Fibroblast of skin of left quadriceps (primary cell): ENCODE measurements around the gene SMLR1.

Experiments
- DNase-seq, 2 experiments: peaks; one replicate each; pipeline ENCODE4 v3.0.0-alpha.2; 2013; ENCODE audit warnings: low read depth in 2 of 2

Gene SMLR1

DNA sequence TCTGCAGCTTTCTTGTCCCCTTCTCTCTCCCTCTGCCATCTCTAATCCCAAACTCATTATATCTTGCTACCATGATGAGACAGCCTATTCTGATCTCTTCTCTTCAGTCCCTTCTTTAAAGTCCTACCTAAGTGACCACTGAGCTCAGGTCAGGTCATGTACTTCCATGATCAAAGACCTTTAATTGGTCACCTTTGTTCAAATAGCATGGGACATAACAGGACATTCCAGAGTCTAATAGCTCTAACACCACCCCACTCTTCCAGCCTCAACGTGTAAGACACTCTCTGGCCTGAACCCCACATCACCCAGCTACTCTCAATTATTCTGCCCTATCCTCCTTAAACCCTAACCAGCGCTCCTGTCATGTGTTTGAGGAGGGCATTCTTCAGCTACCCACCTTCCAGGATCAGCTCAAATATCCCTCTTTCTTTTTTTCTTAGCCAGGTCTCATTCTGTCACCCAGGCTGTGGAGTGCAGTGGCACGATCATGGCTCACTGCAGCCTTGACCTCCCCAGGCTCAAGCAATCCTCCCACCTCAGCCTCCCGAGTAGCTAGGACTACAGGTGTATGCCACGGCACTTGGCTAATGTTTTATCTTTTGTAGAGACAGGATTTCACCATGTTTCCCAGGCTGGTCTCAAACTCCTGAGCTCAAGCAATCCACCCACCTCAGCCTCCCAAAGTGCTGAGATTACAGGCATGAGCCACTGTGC lies 2.1 kb upstream of the SMLR1 start:
- DNase-seq: no peak

DNA sequence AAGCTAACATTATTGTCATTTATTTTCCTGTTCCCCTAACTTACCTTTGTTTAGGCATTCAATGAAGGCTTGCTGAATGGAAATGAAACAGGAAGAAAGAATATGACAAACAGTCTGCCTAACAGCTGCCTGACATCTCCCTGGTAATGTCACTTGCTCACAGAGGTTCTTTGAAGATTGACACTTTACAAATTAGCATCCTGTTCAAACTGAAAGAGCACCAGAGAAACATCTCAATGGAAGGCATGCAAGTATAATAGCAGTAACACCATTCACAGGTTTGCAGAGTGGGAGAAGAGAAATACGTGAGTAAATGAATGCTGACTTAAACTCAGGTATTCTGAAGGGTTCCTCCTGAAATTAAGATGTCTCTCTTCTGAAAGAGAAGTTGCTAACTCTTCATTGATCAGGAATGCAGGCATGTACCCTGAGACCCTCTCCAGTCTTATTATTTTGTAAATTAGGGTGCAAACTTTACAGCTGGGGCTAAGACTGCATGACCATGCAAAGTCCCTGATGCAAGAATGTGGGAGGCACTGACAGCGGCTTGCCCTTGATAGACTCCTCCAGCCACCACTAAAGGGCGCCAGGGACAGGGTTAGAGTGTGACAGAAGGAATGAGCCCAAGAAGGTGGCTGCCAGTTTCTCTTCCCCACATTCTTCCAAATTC lies 1.3 kb upstream of the SMLR1 start:
- no peak for DNase-seq

DNA sequence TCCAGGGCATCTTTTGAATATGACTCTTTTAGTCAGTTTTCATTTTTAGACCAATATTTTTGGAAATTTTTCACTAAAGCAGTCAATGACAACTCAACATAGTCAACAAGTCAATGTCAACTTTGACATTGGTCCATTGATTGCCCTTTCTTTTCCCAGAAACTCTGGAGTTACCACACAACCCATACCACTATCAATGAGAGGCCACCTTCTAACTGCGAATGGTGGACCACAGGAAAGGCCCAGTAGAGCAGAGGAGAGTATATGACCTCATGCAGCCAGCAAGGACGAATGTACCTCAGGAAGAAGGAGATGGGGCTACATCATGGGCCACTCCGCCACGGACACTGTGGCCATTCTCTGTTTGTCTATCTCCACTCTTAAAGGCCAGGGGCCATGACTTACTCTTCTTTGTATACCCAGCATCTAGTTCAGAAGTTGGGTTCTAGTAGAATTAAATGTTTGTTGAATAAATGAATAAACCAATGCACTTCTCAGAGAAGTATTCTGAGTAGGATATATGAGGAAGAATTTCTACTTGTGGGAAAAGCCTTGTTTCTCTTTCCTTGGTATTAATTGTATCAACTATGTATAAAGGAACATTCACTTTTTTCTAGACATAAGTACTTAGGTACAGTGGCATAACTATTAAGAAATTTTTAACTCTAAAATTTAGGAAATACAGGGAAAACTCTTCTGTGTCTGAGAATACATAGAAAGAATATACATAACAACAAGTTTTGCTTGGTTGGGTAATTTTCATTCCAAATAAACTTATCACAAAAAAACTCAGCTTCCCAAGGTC lies 562 bp upstream of the SMLR1 start:
- no peak for DNase-seq

DNA sequence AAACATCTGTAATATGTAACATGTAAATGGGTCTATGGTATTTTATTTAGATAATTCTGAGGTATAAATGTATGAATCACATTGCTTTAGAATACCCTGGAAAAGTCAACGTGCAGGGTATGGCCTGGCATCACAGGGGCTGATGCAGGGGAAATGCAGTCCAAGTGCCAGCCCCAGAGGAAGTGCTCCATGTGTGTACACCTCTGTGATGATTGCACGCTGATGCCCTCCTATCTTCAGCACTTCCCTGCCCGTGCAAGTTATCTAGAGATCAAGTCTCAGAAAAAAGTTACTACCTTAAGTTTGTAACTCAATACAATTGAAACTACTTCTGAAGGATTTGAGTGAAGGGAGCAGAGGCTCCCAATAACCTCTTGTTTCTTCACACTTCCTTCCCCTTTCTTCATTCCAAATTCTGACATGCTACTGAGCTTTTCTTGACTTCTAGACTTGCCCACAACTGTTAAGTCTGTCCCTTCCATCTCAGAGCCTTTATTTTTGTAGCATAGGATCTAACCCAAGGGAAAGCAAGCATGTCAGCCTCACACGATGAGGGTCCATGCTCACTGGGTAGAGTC lies 2.2 kb downstream of the SMLR1 start:
- no peak for DNase-seq

DNA sequence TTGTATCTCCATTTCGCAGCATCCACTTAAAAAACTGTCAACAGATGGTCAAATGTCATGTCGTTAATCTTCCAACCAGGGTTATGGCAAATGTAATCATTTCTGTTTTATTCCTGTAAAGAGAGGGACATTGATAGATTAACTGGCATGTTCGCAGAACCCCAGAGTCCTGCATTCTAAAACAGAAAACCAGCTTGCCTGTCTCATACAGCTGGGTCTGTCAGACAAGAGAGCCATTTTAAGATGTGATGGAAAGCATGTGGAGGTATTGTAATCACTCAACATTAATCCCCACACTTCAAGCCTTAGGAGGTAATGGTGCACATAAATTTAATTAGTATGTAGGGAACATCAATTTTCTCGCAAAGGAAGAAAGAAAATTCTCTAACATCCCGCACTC lies 4.4 kb downstream of the SMLR1 start:
- no peak for DNase-seq

DNA sequence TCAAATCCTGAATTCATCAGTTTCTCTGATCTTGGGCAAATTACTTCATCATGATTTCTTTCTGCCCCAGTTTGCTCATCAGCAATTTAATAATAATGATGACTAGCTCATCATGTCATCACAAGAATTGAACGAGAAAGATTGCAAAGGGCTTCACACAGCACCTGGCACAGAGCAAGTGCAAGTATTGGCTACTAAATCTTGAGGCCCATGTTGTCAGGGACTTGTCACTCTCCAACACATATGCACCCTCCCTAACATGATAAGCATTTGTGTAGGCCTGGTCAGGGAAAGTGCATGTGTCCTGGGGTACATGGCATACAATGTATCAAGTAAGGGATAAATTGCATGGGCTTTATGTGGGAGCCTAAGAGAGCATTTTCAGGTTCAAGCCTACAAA lies 6.4 kb downstream of the SMLR1 start:
- DNase-seq: no peak

DNA sequence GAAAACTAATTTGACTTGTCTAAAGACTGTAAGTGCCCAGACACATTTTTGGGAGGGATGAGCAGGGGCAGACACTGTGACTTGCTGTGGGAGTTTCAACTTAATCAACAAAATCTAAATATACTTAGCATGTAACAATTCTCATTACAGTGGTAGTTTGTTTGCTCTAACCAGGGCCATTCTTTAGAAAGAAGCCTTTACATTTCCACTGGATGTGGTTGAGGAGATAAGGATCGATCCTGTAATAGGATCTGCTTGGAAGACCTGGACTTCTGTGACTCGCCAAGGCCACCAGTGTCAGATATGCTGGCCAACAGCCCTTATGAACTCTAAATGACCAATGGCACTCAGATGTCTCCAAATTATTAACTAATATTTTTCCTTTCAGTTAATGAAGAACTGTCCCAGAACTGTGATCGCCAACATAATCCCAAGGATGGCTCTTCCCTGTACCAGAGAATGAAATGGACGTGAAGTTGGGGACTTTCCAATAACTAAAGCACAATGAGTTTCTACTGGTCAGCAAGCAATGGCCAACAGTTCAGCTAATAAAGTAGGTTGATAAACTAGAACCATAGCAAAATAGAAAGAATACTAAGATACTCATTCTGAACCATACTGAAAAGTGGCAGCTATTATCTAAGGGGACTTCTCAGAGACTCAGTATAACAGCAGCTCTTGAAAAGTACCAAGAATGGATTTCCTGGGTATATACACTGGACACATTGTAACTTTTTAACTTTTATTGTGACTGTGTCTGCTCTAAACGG lies 7.5 kb downstream of the SMLR1 start:
- no peak for DNase-seq

DNA sequence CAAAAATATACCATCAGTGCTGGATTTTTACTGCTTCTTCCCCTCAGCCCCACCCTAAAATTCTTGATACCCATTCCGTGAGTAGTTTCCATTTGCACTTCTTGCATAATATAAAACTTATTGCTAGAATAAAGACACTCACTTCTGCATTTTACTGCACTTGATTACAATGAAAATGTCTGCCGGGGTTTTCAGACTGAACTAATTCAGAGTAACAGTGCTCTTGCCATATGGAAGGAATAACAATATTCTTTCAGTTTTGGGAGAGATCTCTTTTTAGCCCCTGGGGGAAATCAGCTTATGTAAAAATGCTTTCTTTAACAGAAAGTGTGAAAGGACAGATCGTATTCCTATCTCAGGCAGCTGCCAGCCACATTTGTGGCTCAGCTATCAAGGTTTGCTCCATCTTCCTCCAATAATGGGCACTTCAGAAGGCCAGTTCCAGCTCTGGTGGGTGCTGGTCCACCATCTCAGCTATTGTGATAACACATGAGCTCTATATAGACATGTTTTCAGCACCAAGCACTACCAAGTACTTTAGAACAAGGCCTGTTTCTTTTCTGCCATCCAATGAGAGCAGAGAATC lies 8.9 kb downstream of the SMLR1 start:
- DNase-seq: no peak

DNA sequence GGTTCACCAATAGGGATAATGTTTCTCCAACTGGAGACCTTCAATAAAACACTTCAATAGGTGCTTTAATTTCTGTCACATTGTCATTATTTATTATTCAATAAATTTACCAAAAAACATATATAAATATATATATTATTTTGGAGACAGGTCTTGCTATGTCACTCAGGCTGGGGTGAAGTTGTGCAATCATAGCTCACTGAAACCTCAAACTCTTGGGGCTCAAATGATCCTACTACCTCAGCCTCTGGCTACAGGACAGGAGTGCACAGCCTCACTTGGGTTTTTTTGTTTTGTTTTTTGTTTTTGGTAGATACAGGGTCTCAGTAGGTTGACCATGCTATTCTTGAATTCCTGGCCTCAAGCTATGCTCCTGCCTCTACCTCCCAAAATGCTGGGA lies 9.9 kb downstream of the SMLR1 start:
- no peak for DNase-seq

DNA sequence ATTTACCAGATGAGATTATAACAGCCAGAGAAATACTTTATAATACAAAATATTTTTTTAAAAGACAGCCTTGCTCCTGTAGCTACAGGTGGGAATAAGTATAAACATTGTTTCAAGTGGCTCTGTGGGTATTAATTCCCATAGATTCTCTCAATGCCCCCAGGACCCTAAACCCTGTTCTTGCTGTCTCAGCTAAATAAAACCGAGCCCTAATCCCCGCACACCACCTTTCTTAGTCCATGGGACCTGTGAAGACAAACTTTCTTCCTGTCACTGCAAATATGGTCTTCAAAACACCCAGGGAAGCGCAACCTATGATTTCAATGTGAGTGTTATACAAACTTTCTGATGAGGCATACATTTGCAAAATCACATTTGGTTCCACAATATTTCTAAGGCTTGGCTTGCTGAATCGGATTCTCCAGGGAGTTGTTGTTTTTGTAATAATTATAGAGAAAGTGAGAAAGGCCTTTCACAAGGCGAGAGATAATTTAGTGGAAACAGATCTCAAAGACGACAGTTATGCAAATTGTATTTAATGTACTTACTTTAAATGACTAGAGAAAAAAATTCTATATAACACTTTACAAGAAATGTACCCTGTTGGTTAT lies 11.1 kb downstream of the SMLR1 start:
- DNase-seq: no peak

DNA sequence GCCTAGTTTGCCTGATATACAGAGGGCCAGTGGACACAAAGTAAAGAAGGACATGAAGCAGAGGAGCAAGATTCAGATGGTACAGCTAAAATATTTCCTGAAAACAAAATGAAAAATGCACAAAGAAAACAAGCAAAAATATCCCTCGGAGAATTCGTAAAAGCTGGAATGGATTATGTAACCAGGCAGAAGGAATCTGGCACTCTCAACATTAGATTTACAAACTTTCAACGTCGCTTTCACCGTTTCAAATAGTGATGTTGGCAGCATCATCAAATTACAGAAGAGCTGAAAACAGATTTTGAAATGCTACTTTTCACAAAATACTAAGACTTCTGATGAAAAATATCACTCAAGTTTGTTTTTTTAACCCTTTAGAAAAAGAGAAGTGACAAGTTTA lies 11.7 kb downstream of the SMLR1 start:
- no peak for DNase-seq

DNA sequence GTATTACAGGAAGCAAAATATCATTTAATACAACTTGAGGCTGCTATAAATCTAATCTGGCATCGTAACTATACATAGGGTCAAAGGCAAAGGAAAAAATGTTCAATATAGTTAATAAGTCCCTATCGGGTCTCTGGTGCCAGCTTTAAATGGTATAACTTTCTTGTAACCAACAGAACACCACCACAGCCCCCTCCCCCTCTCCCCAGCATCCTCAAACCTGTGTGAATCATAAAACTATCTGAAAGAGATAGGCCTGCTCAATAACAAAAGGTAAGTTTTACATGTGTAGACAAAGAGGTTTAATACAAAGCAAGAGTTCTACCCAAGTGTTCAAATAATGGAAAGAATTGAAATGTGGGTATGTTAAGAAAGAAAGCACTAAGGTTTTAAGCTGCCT lies 12.2 kb downstream of the SMLR1 start:
- DNase-seq: no peak

DNA sequence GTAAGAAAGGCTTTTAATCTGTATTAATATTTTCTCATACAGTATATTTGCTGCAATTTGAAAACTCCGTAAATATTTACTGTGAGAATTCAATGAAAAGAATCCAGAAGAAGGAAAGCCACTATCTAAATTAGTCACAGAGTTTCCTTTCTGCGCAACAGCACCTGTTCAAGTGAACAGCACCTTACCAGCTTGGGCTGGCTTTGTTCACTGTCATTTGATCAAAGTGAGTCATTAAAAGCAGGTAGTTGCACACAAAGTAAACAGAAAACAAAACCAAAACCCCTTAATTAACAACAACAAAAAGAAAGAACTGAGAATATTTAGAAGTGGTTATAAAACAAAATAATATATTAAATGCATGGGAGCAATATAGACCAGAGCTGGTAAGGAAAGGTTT lies 12.8 kb downstream of the SMLR1 start:
- DNase-seq: no peak

DNA sequence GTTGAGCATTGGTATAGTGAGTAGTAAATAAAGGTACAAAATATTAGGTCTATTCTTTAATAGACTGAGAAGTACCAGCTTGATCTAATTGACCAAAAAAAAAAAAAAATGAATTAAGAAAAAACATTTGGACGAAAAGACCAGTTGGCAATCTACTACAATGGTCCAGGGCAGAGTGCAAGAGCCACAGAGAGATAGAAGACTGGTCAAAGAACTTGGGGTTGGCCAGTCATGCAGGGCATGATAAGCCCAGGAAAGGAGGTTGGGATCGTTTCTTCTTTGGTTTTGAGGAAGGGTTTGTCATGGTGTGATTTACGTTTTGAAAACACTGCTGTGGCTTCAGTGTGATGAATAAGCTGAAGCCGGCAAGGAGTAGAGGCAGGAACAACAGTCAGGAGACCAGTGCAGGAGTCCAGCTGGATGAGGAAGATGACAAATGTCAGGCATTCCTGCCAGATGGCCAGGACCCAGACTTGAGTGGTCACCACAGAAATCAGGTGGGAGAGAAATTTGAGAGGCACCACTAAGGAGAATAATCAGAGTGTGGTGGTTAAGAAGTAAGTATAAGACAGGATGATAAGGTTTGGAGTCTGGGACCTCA lies 14.0 kb downstream of the SMLR1 start:
- no peak for DNase-seq

DNA sequence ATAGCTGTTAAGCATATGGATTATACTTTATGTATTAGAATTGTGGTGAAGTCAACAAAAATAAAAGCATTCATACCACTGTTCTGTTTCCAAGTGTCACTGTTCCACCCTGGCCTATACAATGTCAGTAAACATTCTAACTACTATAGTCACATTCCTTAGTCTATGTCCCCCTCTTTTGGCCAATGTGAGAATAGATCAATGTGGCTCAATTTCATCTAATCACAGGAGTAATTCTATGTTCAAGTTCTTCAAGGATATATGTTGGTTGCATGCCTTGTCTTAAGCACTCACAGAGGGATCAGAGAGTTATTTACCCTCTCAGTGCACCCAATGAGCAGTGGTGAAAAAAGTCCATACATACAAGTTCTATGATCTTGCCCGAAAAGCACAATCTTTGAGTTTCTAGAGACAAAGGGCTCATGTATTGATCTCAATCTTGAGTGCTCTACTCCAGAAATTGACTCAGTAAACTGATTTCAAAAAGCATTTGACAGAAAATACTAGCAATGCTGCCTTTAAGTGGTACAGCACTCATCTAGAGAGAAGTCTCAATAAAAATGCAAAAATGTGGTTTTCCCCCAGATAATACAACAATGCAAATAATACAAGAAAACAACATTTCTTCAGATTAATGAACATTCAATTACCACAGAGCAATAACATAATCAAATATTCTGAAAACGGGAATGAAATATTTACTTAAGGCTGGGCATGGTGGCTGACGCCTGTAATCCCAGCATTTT lies 16.5 kb downstream of the SMLR1 start:
- peak; percentile 34 to 46 for DNase-seq

DNA sequence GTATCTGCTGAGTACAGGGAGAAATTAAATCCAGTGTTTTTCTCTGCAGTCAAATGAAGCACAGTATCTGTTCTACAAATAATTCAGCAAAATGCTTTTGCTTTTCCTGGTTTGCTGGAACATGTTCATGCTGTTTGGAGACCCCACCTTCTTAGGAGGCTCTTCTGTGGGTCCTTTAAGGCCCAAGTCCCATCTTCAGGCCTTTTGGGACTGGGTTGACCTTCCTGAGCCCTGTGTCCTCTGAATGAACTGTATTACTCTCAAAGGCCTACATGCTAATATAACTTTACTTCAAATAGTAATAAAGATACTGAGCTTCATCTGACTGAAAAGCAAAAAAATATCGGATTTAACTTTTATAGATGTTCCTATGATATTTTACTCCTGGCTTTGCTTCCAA lies 19.3 kb downstream of the SMLR1 start:
- DNase-seq: no peak

DNA sequence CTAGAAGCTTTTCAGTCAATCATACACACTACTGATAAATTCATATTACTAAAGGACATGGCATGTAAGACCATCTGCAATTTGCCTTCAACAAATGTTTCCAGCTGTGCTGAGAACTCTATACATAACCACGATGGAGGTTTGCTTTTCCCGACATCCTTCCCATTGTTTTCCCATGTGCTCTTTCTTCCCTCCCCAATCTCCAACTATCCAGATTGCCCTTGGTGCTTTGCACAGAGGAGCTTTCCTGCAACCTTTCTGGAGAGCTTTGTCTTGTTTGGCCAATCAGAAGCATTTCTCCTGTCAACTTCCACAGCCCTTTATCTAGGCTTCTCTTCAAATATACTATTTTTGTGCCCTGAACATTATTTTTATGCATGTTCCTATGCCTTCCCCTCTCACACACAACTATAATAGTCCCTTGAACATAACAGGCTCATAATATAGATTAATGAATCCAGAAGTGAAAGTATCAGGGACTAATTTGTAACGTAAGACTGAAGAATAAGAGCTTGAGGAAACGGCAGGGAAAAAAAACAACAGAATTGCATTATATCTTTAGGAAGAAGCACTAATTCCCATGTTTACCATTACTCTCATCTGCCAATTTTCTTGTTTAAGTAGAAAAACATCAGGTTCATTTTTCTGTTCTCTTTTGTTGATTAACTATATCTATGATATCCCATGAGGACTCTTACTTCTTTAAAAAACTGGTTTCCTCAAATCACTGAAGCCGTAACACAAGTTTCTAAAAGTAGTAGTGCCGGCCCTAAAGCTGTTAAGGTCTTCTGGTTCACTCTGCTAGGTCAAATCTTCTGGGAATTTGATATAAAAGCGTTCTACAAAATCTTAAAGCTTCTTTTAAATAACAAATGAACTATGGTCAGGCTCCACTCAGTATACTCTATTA lies 20.1 kb downstream of the SMLR1 start:
- no peak for DNase-seq

DNA sequence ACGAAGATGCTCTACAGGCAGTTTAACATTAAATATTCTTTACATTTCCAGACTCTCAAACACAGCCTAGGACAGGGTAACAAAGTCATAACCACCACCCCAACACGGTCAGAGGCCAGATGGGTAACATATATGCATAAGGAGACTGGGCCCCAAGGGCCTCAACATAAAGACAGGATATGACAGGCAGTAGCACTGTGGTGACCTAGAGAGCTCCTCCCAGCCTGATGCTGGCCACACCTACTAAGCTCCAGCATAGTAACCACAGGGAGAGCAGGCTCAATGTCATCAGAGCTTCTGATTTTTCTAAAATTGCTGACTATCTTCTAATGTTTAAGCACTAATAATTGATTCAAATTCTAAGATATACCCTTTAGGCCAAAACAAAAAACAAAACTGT lies 21.7 kb downstream of the SMLR1 start:
- DNase-seq: no peak

DNA sequence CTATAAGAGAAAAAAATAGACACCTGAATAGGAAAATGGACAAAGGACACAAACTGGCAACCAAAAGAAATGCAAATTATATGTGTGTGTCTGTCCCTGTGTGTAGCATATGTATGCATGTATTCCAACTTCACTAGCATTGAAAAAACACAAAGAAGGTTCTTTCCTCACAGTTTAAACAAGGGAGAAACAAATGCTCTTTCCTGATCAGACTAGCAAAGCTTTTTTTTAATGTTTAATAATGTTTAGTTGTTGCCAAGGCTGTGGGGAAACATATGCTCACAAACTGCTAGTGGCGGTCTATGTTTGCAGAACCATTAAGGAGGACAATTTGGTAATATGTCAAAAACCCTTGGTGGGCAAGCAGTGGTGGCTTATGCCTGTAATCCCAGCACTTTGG lies 22.4 kb downstream of the SMLR1 start:
- no peak for DNase-seq
